Effector memory CD4-positive, alpha-beta T cell (primary cell): Measurements from ENCODE around the gene SCAF1.

Source experiments
- DNase-seq, 3 donors: peaks; one replicate each; pipeline ENCODE4 v3.0.0-alpha.2; 2020
- H3K27ac ChIP-seq: 2 replicates; pipeline ENCODE4 v1.7.0; 2013; ENCODE audit warnings: mild to moderate bottlenecking, low read length, moderate library complexity; ENCODE audit not compliant: insufficient read depth, poor library complexity, severe bottlenecking
- H3K27me3 ChIP-seq: replicated peaks from 2 replicates; pipeline ENCODE4 v1.7.0; 2013; ENCODE audit warnings: mild to moderate bottlenecking, low read length; ENCODE audit not compliant: insufficient read depth, control insufficient read depth, poor library complexity, severe bottlenecking
- H3K36me3 ChIP-seq: 2 replicates; pipeline ENCODE4 v1.7.0; 2013; ENCODE audit warnings: mild to moderate bottlenecking, low read length, moderate library complexity; ENCODE audit not compliant: control insufficient read depth, insufficient read depth
- H3K4me1 ChIP-seq: 2 replicates; pipeline ENCODE4 v1.7.0; 2013; ENCODE audit warnings: low read length, mild to moderate bottlenecking; ENCODE audit not compliant: control insufficient read depth, insufficient read depth, poor library complexity, severe bottlenecking
- H3K4me3 ChIP-seq: 2 replicates; pipeline ENCODE4 v1.7.0; 2013; ENCODE audit warnings: low read length, low read depth, mild to moderate bottlenecking; ENCODE audit not compliant: insufficient read depth, poor library complexity, severe bottlenecking
- H3K9me3 ChIP-seq: 2 replicates; pipeline ENCODE4 v1.7.0; 2013; ENCODE audit warnings: mild to moderate bottlenecking, low read length, moderate library complexity; ENCODE audit not compliant: control insufficient read depth

The SCAF1 gene

DNA sequence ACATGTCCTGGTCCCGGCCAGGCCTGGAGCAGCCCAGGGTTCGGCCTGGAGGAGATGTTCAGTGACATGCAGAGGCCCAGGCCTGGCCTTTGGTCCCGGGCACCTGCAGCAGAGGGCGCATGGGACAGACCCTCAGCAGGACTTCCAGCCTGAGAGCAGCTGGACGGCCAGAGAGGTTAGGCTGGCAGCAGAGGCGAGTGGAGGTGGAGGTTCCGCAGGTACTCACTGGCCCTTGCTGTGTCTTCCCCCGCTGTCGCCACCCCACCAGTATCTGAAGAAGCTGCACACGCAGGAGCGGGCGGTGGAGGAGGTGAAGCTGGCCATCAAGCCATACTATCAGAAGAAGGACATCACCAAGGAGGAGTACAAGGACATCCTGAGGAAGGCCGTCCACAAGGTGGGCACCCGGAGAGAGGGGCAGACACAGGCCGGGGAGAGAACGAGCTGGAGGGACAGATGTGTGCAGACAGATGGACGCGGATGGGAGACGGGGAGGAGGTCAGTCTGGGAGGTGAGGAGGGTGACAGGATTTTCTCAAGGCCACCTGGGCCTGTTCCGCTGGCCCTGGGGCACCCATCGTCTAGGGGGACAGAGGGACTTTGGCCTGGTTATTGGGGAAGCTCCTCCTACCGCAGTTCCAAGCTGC, 15.6 kb downstream of the SCAF1 start:
- no peak overlapping the region for H3K27ac ChIP-seq
- peaks cover 90% of the 10 kb centered on the region for H3K36me3 ChIP-seq
- no peak for DNase-seq
- H3K4me1 ChIP-seq = peaks cover 4% of the 10 kb centered on the region
- no peaks in the 10 kb centered on the region for H3K9me3 ChIP-seq
- no peak overlapping the region for H3K4me3 ChIP-seq
- H3K27me3 ChIP-seq = no peaks in the 10 kb centered on the region

DNA sequence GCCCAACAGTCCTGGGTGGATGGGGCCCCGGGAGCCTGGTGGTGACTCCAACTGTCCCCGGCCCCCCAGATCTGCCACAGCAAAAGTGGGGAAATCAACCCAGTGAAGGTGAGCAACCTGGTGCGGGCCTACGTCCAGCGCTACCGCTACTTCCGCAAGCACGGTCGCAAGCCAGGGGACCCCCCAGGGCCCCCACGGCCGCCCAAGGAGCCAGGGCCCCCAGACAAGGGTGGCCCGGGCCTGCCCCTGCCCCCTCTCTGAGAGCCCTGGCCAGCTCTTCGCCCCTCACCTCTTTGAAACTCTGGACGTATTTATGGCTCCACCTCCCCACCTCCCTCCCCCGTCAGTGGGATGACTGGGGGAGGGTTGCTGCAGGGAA, 16.1 kb downstream of the SCAF1 start:
- H3K27ac ChIP-seq = no peak overlapping the region
- peaks cover 90% of the 10 kb centered on the region for H3K36me3 ChIP-seq
- DNase-seq = no peak
- H3K4me1 ChIP-seq = peaks cover 9% of the 10 kb centered on the region
- H3K27me3 ChIP-seq = no peaks in the 10 kb centered on the region
- H3K4me3 ChIP-seq = no peak overlapping the region
- H3K9me3 ChIP-seq = no peaks in the 10 kb centered on the region

DNA sequence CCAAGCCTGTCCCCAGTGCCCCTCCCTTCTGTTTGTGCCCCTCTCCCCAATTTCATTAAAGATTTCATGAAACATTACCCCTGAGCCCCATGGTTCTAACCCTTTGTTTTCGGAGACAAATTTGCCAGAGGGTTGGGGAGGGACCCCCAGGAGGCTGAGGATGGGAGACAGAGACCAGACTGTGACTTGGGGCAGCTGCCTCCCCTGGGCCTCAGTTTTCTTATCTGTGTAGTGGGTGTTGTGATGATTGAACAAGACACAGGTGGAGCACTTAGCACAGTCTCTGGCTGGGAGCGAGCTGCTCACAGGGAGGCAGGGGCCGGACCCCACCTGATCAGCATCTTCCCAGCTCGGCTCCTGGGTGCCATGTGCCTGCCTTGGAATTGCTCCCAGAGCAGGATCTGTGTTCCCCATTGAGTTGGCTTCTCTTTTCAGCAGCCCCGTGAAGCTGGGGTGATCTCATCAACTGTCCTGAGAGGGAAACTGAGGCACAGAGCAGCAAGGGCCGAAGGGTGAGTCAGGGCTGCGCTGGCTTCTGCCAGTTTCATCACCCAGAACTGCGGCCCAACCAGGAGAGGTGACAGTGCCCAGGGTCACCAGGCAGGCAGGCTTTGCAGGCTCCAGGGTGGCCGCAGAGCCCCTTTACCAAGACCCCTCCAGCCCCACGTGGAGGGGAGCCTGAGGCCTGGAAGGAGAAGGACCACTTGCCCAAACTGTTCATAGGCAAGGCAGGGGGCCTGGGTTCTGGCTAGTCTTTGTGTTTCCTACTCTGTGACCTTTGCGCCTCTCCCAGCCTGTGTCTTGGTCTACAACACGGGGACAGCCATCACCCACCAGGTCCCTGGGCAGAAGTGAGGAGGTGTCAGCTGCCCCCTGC, 16.8 kb downstream of the SCAF1 start:
- no peak overlapping the region for H3K4me3 ChIP-seq
- no peaks in the 10 kb centered on the region for H3K9me3 ChIP-seq
- H3K27me3 ChIP-seq = no peaks in the 10 kb centered on the region
- no peak for DNase-seq
- H3K36me3 ChIP-seq = peaks cover 87% of the 10 kb centered on the region
- H3K4me1 ChIP-seq = peaks cover 15% of the 10 kb centered on the region
- H3K27ac ChIP-seq = peak overlapping the region; percentile 14

DNA sequence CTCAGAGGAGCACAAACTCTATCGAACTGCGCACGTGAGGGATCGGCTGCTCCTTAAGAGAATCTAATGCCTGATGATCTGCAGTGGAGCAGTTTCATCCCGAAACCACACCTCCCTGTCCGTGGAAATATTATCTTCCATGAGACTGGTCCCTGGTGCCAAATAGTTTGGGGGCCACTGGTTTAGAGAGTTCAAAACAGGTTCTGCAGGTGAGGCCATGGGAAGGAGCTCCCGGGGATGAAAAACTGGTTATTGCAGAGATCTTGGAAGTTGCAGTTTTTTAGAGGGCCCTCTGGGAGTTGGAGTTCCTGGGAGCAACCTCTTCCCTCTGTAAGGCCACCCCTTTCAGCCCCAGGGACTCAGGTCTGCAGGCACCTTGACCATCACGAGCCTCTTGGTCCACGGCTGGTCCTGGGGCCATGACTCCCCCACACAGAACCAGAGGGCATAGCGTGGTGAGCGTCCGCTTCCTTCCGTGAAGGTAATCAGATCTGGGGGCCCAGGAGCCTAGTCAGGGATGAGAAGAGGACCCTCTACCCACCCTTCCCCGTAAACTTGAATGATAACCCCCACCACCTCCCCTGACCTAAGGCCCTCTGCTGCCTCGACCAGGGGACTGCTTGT, 18.4 kb downstream of the SCAF1 start:
- Histone ChIP-seq H3K27ac (peak overlapping the region; percentile 13), H3K4me3 (no peak overlapping the region), H3K4me1 (peaks cover 20% of the 10 kb centered on the region), H3K27me3 (no peaks in the 10 kb centered on the region), H3K36me3 (peaks cover 73% of the 10 kb centered on the region), H3K9me3 (no peaks in the 10 kb centered on the region)
- DNase-seq = no peak

DNA sequence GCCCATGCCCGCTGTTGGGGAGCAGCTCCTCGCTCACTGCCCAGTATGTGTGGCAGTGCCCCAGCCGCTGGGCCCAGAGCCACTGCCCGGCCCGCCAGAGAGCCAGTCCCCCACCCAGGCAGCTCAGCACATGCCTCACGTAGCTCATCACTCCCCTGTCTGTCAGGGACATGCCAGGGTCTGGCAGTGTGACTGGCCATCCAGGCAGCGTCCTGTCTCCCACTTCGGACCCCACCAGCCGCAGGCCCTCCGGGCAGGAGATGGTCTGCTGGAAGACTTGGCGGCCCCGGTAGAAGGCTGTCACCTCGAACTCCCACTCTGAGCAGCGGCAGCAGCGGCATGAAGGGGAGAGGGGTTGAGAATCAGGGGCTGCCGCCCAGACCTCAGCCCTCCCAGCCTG, 20.0 kb downstream of the SCAF1 start:
- peaks cover 27% of the 10 kb centered on the region for H3K4me1 ChIP-seq
- DNase-seq = no peak
- no peaks in the 10 kb centered on the region for H3K27me3 ChIP-seq
- no peak overlapping the region for H3K4me3 ChIP-seq
- no peaks in the 10 kb centered on the region for H3K9me3 ChIP-seq
- H3K27ac ChIP-seq = peak overlapping the region; percentile 85
- peaks cover 58% of the 10 kb centered on the region for H3K36me3 ChIP-seq

DNA sequence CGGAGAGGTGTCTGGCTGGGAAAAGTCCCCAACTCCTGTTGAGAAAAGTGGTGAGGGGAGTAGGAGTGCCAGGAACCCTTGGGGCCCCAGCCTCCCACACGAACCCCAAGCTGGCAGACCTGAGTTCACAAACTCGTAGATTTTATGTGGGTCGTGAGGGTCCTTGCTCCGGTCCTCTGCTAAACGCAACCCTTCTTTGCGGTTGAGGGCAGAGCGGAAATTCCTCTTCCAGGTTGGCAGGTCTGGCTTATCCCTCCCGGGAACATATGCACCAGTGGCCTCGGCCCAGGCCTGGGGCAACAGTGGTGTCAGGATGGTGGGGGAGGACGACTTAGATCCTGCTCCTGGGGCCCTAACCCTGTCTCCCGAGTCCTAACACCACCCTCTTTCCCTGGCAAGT, 21.2 kb downstream of the SCAF1 start:
- H3K27ac ChIP-seq = peak overlapping the region; percentile 85

DNA sequence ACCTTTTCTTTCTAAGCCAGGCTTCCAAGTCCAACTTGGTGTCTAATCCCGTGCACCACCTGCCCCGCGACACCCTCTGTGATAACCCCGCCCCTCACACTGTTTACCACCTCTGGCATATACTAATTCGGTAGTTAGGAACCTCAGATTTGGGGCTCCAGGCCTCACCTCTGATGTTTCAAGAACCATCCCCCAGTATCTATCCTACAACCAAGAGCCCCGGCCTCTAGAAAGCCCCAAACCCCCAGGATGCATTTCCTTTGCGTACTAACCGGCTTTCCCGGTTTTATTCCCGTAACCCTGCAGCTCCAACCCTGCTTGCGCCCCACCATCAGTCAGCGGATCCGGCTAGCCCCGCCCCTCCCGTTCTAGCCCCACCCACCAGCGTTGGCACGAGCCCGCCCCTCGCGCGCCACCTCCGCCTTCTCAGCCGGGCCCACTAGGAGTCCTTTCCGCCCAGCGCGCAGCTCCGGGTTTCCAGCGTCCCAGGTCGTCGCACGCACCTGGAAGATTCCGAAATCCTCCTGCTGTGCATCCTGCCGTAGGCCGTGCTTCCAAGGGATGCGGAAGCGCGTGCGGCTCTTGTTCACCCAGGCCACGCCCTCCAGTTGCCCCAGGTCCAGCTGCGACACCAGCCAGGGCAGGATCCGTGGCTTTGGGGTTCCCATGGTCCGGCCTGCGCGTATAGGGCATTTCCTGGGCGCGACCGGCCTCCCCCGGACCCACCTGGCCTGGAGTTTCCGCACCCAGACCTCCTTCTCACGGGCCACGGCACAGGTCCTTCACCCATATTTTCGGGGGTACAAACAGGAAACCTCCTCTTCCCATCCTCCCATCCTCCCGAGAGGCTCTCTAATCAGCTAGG, 22.4 kb downstream of the SCAF1 start:
- H3K4me1 ChIP-seq = peaks cover 27% of the 10 kb centered on the region
- H3K9me3 ChIP-seq = no peaks in the 10 kb centered on the region
- H3K36me3 ChIP-seq = peaks cover 34% of the 10 kb centered on the region
- no peaks in the 10 kb centered on the region for H3K27me3 ChIP-seq
- H3K27ac ChIP-seq = peak overlapping the region; percentile 85
- peak; percentile 85 to 87 (median 86) for DNase-seq
- peak overlapping the region; percentile 97 for H3K4me3 ChIP-seq

More for the DNA sequence above, 21.2 kb downstream of the SCAF1 start:
- DNase-seq = no peak
- peak overlapping the region; percentile 97 for H3K4me3 ChIP-seq
- peaks cover 46% of the 10 kb centered on the region for H3K36me3 ChIP-seq
- peaks cover 27% of the 10 kb centered on the region for H3K4me1 ChIP-seq
- no peaks in the 10 kb centered on the region for H3K27me3 ChIP-seq
- no peaks in the 10 kb centered on the region for H3K9me3 ChIP-seq

DNA sequence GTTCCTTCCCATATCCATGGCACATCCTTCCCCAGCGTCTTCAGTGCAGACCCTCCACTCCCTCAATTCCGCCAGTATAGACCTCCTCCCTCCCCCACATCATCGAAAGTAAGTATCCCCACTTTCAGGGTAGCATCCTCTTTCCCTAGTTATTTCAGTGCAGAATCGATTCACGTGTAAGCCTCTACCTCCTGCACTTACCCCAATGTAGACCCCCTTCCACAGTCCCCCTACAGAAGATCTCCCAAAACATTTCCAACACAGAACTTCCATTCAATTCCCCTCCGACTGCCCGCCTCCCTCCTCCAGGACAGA, 23.0 kb downstream of the SCAF1 start:
- H3K27ac ChIP-seq = peak overlapping the region; percentile 85
- peak overlapping the region; percentile 97 for H3K4me3 ChIP-seq
- peaks cover 31% of the 10 kb centered on the region for H3K36me3 ChIP-seq
- H3K4me1 ChIP-seq = peaks cover 27% of the 10 kb centered on the region
- no peak for DNase-seq
- no peaks in the 10 kb centered on the region for H3K9me3 ChIP-seq
- no peaks in the 10 kb centered on the region for H3K27me3 ChIP-seq

DNA sequence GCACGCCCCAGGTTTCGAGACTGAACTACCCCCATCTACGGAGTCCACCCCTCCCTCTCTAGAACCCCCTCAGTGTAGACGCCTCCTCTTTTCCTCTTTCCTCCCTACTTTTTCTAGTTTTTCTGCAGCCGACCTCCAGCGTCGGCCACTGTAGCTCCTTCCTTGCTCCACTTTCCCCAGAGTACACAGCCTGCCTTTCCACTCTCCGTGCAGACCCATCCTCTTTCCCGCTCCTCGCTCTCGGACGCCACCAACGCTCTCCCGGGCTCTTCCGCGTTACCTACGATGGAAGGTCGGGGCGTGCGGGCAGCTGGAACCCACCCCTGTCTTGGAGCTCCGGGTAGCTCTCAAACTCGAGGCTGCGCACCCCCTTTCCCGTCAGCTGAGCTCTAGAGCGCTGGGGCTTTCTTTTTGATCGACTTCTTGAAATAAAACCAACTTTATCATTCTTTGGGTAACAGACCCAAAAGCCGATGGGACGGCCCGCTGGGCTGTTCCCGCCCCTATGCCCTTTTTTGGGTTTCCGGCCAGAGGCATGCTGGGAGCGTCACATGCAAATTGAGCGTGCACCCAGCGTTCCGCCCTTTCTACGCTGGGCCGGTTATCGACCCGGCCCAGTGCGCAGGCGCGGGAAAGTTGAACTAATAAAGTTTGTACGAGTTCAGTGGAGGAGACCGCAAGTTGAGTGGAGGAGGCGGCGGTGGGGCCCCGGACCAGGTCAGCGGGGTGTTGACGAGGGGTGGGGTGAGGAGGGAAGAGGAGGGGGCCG, 23.5 kb downstream of the SCAF1 start, which contains the start of the genes BCL2L12 and IRF3:
Gene BCL2L12, plus strand, starts transcription at position 583 of the 769 bp plus-strand sequence. CDS start 760 bp downstream, outside the sequence.
Gene IRF3, minus strand, starts transcription at position 507 of the 769 bp plus-strand sequence. CDS start 1,019 bp downstream, outside the sequence.
- no peaks in the 10 kb centered on the region for H3K27me3 ChIP-seq
- peaks cover 25% of the 10 kb centered on the region for H3K36me3 ChIP-seq
- H3K4me1 ChIP-seq = peaks cover 27% of the 10 kb centered on the region
- DNase-seq = peak; percentile 97 to 99 (median 98)
- no peaks in the 10 kb centered on the region for H3K9me3 ChIP-seq
- peak within 1 kb of the TSS; percentile 97 for H3K4me3 ChIP-seq
- peak within 1 kb of the TSS; percentile 85 for H3K27ac ChIP-seq
